AML-193 (cell line): ENCODE measurements around the gene IRGC.
A peak's percentile ranks its signal among the peaks of the same experiment; 100 is the strongest.

Experiments used
- DNase-seq, 2 experiments: peaks; one replicate each; lab custom pipeline; 2025; lab: John Stamatoyannopoulos, UW

The IRGC gene

GRCh38 chr19:43724896-43725295, 9.0 kb downstream of the IRGC start:
- DNase-seq: no peak

DNA sequence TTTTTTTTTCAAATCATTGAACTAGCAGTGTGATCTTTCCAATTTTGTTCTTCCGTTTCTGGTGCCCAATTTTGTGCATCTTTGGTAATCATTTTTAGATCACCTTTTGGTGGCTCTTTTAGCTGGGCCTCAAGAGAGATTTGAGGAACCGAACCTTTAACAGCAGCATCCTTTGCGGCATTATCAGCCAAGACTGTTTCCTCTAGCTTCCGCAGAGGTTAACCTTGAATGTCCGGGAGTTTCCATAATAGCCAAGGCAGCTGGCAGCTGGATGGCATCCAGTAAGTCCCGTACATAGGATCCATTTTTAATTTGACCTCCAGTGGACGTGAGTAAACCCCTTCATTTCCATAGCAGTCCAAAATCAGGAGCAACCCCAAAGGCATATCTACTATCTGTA, 9.6 kb downstream of the IRGC start:
- no peak for DNase-seq

GRCh38 chr19:43726736-43727592, 11.1 kb downstream of the IRGC start:
- no peak for DNase-seq

DNA sequence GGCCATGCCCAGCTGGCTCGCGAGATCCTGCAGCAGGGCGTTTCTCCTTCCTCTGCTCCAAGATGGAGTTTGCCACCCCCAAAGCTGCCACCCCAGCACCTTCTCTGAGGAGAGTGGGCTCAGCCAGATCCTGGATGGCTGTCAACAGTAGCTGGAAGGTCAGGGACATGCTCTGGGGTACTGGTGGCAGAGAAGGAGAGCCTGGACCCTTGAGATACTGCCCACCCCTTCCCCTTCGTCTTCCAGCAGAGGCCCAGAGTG, 11.6 kb downstream of the IRGC start:
- no peak for DNase-seq

DNA sequence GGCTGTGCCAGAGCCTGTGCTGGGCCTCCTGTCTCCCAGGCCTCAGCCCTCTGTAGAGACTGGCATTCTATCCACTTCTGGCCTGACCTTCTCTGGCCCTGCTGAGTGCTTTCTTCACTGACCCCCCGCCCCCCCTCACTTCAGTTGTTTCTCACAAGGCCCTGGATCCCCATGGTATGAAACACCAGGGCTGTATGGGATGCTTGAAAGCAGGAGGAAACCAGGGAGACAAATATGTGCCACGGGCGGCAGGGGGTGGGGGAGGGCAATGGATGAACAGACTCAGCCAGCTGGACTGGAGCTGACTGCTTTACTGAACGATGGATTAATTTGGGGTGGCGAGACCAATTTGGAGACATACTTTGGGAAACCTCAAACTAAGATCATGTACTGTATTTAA, 14.0 kb downstream of the IRGC start:
- DNase-seq: no peak

GRCh38 chr19:43731346-43731745, 15.5 kb downstream of the IRGC start:
- no peak for DNase-seq

DNA sequence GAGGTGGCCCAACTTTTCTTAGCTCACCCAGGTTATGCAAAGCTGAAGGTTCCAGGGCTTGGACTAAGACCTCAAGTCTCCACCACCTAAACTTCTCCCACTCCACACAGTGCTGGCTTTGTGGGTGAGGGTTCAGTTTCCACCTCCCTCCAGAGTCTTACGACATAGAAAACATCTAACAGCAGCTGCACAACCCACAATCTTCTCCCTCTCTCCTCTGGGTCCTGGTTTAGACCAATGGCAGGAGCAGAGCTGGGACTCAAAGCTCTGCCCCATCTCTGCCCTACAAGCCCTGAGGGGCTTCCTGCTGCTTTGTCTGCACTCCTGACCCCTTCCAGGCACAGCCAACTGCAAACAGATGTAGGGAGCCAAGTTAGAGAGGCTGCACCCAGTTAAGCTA, 16.0 kb downstream of the IRGC start:
- peak; percentile 34 to 45 for DNase-seq

DNA sequence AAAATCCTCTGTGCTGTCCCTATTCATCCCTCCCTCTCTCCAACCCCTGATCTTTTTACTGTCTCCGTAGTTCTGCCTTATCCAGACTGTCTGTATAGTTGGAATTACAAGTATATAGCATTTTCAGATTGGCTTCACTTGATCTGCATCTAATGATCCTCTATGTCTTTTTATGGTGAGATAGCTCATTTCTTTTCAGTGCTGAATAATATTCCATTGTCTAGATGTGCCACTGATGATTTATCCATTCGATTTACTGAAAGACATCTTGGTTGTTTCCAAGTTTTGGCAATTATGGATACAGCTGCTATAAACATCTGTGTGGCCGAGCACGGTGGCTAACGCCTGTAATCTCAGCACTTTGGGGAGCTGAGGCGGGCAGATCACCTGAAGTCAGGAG, 19.1 kb downstream of the IRGC start:
- DNase-seq: no peak

GRCh38 chr19:43735957-43736356, 20.1 kb downstream of the IRGC start:
- DNase-seq: no peak

DNA sequence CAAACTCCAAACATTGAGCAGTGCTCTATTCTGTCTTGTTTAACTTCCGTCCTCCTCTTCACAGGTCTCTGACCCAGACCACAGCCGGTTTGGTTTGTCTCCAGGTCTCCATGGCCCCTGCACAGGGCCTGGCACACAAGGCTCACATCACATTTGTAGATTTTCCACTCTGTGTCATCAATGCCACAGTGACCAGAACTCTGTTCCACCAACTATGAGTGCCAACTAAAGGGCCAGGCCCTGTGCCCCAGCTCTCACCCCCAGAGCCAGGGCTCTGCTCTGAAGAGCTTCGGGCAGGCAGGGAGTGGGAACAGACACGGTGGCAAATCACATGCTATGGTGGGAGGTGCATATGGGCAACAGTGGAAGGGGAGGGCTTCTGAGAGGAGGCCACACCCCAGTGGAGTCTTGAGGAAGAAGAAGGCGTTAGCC, 22.9 kb downstream of the IRGC start:
- DNase-seq: no peak

- no peak for DNase-seq
These were observed 23.8 kb downstream of the IRGC start for GRCh38 chr19:43739439-43740235.

DNA sequence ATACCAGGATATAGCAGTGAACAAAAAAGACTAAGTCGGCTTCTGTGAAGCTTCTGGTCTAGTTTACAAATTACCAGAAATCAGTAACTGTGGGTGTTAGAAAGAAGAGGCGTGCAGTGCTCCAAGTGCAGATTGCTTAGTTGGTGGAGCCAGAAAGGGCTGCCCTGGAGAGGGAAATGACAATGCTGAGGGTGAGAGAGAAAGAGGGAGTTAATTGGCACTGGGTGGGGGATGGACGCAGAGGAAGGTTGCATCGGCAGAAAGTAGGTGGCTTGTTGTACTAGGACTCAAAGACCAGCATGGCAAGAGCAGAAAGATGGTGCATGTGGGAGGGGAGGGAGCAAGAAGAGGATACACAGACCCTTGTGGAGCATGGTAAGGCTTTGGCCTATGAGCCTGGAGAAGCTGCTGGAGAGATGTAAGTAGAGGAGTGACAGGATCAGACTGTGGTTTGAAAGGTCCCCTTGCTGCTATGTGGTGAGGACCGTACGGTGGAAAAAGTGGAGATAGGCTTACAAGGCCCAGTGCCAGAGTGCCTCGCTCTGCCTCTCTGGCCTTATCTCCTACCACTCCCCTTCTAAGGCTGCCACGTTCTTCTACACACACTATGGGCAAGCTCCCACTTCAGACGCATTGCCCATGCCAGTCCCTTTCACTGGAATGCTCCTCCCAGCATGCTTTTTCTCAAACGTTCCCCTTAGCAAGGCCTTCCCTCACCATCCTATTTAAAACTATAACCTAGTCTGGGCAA, 25.4 kb downstream of the IRGC start:
- DNase-seq: no peak

GRCh38 chr19:43743059-43743458, 27.2 kb downstream of the IRGC start:
- no peak for DNase-seq

GRCh38 chr19:43747557-43748204, 31.8 kb downstream of the IRGC start:
- no peak for DNase-seq

DNA sequence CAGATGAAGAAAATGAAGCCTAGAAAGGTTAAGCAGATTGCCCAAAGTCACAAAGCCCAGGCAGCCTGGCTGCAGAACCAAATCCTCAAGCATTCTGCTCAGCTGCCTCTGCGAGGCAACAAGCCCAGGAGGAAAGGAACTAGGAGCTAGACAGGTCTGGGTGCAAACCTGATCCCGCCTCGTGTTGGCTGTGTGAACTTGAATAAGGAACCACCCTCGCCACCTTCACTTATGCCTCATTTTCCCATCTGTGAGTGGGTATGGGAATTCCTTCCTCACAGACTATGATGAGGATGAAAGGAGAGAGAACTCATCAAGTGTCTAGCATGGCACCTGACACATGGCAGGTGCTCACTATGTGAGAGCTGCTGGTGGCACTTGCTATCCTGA, 32.3 kb downstream of the IRGC start:
- no peak for DNase-seq

DNA sequence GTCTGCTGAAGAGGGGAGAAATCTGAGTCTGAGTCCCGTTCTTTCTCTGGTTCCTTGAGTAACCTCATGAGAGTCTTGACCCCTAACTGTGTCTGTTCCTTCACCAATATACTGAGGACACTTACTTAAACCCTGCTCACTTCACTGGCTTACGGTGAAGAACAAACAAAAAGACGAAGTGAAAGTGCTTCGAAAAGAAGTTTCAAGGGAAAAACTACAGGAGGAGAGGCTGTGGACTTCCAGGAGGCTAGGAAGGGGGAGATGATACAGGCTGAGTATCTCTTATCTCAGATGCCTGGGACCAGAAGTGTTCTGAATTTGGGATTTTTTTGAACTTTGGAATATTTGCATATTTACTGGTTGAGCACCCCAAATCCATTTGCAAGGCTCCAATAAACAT, 32.8 kb downstream of the IRGC start:
- DNase-seq: no peak

DNA sequence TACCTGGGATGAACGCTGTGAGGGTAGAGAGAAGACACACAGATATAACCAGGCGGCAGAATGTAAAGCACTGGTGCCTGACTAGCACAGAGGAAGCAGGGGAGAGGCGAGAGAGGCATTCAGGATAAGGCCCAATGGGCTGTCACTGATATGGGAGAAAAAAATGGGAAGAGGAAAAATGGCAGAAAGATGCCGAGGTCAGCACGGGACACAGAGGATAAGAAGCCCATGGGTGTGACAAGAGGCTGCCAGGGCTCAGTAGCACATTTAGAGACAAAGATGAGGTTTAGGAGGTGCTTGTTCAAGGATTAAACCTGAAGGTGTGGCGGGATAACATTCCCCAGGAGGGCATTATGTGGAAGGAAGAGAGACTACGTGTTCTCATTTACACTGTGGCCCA, 33.3 kb downstream of the IRGC start:
- DNase-seq: no peak

- no peak for DNase-seq
These were observed 34.0 kb downstream of the IRGC start for GRCh38 chr19:43749898-43750297.

DNA sequence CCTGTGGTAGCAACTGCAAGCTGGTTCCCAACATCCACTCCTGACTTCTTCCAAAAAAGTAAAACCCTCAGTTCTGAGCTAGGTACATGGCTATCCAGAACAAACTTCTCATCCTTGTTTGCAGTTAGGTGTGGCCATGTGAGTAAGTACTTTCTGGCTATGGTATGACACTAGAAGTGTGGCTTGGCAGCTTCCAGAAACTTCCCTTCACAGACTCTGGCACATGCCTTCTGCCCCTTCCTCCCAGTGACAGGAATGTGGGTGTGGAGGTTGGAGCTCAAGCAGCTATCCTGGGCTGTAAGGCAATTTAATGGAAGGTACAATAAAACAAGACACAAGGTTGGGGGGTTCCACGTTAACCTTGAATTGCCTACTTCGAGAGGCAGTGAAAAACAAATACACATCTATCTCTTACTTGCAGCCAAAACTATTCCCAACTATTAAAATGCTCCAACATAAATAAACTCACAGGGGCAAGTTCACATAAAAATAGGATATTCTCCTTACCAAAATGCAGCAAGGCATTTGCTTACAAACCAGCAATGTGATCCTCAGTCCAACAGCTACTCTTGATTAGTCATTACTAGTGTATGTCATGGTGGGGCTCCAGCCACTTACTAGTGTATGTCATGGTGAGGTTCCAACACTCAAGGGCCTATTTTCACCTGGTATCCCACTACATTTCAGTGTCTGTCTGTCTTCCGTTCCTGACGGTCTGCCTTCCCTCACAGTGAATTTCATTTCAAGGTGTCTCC, 35.8 kb downstream of the IRGC start:
- no peak for DNase-seq

GRCh38 chr19:43752287-43752875, 36.5 kb downstream of the IRGC start:
- no peak for DNase-seq

- DNase-seq: no peak
These were observed 38.3 kb downstream of the IRGC start for GRCh38 chr19:43754253-43754502.
